NCI-H1105 (cell line): Measurements from ENCODE around the gene PROCR.
"Not testable (repeated sequence)": the region's sequence is repeated elsewhere in the genome, so short reads cannot be mapped to it uniquely, and the experiment has no call there.

ENCODE experiments used
- DNase-seq: peaks from one replicate; lab custom pipeline; 2025; lab: John Stamatoyannopoulos, UW

The PROCR gene

GRCh38 chr20:35165221-35166185 is 6.4 kb upstream of the PROCR start:
- no peak for DNase-seq

DNA sequence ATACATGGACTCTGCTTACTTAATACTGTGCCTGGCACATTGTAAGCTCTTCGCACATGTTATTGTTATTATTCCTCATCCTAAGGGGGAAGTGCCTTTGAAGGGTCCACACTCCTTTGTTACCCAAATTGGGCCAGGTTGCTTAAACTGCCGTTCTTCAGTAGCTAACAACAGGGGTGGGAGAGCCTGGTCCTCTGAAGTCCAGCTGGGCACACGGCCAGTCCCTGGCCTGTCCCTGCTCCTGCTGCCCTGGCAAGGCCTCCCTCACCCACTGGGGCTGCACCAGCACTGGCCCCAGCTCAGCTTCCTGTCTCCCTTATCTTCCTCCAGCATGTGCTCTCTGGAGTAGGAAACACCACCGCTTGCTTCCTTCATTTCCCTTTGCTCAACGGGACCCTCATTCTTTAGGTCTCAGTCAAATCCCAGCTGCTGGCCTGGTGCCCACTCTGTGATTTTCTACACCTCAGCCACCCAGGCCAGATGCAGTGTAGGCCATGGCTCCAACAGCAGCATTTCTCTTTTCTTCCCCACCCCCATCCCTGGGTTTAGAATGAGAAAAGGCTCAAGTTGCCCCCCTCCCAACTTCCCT is 5.5 kb upstream of the PROCR start:
- DNase-seq, result no peak

GRCh38 chr20:35167787-35168186 is 4.1 kb upstream of the PROCR start:
- no peak for DNase-seq

DNA sequence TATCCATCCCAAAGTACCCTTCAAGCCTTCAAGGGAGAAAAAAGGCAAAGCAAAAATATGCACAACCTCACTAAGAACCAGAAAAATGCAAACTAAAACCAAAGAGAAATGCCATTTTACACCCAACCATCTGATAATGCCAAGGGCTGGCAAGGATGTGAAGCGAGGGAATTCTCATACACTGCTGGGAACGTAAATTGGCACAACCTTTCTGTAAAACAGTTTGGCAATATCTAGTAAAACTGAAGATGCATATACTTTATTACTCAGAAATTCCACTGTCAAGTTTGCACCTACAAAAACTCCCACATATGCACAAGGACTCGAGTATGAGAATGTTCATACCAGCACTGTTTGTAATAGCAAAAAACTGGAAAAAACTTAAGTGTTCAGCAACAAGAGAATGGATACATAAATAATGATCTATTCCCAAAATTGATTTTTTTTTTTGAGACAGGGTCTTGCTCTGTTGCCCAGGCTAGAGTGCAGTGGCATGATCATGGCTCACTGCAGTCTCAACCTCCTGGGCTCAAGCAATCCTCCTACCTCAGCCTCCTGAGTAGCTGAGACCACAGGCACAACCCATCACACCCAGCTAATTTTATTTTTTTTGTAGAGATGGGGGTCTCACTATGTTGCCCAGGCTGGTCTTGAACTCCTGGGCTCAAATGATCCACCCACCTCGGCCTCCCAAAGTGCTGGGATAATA is 3.0 kb upstream of the PROCR start:
- not testable (repeated sequence) for DNase-seq

DNA sequence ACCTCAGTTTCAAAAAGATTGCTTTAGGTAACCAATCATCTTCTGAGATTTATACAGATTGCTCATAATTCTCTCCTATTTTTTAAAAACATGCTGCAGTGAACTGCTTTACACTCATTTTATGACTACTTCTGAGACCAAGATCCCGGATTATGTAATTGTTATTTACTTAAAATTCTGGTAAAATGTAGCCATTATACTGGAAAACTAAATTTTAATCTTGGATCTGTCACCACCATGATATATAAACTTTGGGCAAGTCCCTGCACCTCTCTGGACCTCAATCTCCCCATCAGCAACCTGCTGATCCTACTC is 477 bp upstream of the PROCR start:
- no peak for DNase-seq

DNA sequence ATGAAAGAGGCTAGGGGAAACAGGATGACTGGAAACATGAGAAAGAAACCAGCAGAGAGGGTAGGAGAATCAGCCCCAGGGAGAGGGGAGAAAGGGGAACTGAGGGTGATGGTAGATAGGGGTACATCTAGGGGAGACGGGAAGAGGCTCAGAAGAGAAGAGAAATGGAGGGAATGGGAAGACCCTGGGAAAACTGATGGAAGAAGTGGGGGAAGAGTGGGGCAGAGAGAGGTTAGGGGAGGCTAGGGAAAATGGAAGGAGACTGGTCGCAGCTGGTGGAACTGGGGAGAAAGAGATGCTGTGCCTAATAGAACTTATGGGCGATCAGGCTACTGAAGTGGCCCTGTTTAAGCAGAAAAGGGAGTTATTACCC is 548 bp downstream of the PROCR start:
- no peak for DNase-seq

DNA sequence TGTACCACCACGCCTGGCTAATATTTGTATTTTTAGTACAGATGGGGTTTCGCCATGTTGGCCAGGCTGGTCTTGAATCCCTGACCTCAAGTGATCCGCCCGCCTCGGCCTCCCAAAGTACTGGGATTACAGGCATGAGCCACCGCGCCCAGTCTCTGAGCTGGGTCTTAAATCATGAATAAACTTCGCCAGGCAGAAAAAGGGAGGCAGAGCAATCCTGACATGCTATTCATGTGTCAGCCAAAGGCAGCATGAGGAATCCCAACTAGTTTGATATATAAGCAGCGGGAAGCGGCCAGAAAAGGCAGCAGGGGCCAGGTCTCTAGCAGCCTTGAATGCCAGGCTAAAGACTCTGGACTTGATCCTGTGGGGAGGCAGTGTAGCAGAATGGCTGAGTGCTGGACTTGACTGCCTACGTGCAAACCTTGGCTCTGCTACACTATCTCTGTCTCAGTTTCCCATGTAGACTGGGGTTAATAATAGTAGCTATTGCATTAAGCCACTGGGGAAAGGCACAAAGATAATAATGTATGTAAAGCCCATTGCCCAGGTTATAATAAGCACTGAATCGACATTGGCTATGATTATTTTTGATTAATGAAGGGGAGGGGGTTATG is 1.8 kb downstream of the PROCR start:
- no peak for DNase-seq

DNA sequence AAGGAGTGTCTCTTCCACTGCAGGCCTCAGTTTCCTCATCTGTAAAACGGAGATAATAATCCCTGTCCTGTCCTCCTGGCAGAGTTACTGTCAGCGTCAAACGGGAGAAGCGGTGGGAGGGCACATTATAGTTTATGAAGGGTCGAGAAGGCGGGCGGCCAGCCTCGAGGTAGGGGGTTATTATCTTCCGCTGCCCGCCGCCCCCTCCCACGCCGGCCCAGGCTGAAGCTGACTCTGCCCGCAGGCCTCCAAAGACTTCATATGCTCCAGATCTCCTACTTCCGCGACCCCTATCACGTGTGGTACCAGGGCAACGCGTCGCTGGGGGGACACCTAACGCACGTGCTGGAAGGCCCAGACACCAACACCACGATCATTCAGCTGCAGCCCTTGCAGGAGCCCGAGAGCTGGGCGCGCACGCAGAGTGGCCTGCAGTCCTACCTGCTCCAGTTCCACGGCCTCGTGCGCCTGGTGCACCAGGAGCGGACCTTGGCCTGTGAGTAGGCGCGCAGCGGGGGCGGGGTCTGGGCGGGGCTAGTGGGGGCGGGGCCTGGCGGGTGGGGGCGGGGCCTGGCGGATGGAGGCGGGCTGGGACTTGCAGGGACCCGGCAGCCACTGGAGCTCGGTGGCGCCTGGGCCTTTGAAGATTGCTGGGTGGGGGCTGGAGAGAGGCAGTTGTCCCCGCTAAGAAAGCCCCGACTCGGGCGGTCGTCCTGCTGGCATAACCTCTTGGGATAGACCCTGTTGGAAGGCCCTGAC is 2.8 kb downstream of the PROCR start:
- no peak for DNase-seq

DNA sequence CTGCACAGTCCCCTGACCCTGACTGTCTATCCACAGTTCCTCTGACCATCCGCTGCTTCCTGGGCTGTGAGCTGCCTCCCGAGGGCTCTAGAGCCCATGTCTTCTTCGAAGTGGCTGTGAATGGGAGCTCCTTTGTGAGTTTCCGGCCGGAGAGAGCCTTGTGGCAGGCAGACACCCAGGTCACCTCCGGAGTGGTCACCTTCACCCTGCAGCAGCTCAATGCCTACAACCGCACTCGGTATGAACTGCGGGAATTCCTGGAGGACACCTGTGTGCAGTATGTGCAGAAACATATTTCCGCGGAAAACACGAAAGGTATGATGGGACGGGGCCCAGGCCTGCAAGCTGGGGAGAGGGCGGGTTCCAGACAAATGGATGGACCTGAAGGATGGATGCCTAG is 4.3 kb downstream of the PROCR start:
- no peak for DNase-seq

GRCh38 chr20:35179292-35180212 is 7.7 kb downstream of the PROCR start:
- DNase-seq, result no peak

DNA sequence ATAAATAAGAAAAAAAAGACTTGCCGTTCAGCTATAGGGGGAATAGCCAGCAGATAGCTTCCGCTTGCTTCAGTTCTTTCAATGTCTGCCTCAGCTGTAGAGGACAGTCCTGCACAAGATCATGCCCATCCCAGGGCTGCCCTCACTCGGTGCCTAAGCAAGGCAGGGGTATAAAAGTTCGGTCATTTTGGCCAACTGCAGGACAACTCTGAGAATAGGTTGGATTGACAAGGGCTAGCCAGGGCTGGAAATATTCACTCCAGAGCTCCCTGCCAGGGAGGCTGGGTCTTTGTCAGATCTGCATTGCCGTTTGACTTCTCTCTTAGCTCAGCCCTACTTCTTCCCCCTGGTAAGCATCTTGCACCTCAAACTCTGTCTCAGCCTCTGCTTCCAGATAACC is 8.4 kb downstream of the PROCR start:
- DNase-seq, result no peak

DNA sequence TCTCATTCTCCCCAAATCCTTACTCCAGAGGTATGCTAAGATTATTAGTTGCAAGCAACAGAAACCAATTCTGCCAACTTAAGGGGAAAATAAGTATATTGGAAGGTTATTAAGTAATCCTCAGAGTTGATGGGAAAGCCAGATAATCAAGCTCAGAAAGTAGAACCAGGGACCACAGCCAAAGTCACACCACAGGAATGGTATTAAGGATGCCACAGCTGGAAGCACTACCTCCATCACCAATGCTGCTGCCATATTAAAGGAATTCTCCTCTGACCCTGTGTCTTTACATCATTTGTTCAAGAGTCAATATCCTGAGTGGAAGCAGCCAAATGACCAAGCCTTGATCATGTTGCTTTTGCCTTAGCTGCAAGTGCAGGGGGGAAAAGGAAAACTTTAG is 9.9 kb downstream of the PROCR start:
- DNase-seq, result no peak

DNA sequence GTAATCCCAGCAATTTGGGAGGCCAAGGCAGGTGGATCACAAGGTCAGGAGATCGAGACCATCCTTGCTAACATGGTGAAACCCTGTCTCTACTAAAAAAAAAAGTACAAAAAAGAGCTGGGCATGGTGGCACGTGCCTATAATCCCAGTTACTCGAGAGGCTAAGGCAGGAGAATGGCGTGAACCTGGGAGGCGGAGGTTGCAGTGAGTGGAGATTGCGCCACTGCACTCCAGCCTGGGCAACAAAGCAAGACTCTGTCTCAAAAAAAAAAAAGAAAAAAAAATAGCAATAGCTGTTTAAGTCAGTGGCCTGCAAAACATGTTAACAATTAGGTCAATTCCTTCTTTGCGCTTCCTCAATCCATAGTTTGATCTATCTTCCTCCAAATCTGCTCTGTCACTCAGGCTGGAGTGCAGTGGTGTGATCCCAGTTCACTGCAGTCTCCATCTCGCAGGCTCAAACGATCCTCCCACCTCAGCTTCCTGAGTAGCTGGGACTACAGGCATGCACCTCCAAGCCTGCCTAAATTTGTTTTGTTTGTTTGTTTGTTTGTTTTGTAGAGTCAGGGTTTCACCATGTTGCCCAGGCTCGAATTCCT is 14.9 kb downstream of the PROCR start:
- not testable (repeated sequence) for DNase-seq

DNA sequence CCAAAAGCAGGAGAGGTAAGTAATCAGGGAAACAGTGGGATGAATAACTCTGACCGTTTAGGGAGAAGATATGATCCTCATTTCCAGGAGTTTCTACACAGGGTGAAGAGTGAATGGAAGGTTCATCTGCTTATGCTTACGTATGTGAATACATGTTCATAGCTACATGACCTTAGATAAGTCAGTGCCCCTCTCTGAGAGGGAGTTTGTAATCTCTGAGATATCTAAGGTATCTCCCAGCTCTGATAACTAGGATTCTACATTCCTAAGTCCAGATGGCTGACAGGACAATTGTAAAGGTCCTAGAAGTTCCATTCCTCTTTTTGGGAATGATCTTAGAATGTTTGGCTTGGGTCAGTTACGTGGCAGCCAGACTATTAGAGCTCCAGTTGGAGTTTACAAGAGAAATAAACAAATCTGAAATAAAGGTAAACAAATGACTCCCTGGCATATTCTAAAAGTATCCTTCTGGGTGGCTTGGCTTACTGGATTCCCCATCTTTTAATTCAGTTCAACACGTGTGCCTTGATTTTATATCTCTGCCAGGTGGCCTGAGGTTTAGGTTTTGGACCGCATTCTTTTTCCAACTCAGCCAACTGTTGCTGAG is 15.8 kb downstream of the PROCR start:
- DNase-seq, result no peak

GRCh38 chr20:35189223-35189622 is 17.4 kb downstream of the PROCR start:
- not testable (repeated sequence) for DNase-seq

GRCh38 chr20:35190556-35190955 is 18.7 kb downstream of the PROCR start:
- DNase-seq, result no peak

DNA sequence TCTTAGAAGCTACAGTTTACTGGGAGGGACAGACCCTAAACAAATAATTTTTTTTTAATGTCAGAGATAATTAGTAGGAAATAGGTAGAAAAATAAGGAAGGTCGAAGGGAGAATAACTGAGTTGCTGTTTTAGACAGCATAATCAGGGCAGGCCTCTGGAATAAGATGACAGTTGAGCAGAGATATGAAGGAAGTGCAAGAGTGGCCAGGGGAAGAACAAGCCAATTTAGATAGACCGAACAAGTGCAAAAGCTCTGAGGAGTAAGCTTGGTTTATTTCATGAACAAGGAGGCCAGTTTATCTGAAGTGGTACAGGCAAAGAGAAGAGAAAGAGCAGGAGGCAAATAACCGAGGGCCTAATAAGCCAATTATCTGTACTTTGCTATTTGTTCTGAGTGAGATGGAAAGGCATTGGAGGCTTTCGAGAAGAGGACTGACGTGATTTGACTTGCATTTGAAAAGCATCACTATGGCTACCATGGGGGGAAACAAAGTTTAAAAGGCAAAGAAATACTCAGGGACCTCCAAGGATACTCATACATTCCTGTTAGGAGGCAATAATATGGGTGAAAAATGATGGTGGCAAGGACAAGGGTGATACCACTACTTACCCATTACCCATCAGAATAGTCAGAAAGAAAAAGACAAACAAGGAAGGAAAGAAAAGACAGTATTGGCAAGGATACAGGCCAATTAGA is 19.7 kb downstream of the PROCR start:
- DNase-seq, result no peak

DNA sequence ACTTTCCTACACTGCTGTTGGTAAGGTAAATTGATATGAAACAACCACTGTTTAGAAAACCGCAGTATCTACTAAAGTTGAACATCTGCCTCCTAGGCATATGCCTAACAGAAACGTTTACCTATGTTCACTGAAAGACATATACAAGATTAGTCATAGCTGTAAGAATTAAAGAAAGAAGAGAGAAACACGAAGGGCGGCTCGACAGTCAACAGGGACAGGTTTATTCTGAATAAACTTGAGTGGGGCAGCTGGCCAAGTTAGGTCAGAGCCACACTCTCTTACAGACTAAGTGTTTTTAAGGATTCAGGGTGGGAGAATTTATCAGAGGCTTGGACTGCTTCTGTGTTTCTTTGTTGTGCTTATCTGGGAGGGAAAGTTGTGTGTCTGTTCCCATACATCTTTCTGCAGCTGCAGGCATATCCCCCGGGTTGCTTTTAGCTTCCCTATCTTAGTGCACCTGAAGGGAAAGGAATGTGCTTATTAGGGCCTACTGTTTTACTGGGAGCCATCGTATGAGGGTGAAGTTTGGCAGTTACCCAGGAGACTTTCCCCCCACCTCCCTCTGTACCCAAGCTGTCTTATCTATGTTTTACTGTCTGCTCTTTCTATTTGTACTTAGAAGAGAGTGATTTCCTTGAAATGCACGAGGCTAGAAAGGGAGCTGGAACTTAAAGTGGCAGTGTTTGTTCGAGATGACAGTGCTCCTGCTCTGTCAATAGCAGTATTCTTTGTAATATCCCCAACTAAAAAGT is 20.4 kb downstream of the PROCR start:
- no peak for DNase-seq
